Spleen (tissue), 7 donors: Measurements from ENCODE around the gene GRIN2C.
A peak's percentile ranks its signal among the peaks of the same experiment; 100 is the strongest.

Source experiments
- CTCF ChIP-seq, 11 experiments: fragments of 200-600 bp in 7 of 11; fragments of 450-650 bp in 4 of 11; sonication (generic) in 4 of 11; IDR thresholded peaks in 8 of 11; conservative IDR thresholded peaks in 3 of 11; 1 replicate in 7 of 11; 2 replicates in 4 of 11; pipeline versions ENCODE4 v1.4.0 to v1.8.0; 2016 to 2021; ENCODE audit warnings: antibody characterized with exemption in 11 of 11, inconsistent platforms in 4 of 11, mild to moderate bottlenecking in 1 of 11
- POLR2A ChIP-seq, 3 donors: fragments of 450-650 bp; IDR thresholded peaks; one replicate each; pipeline ENCODE4 v1.5.1; 2017; ENCODE audit warnings: antibody characterized with exemption in 3 of 3, mild to moderate bottlenecking in 1 of 3
- POLR2AphosphoS5 ChIP-seq, 3 donors: sonication (generic); formaldehyde crosslinking; IDR thresholded peaks; one replicate each; pipeline ENCODE4 v1.5.1; 2017; ENCODE audit warnings: antibody characterized with exemption in 3 of 3
- donor health status: DM: no; HTN: no; CAD: no; lungs with moderate emphysema.
- donor health status: DM: no; HTN: no; CAD: no.
- donor health status: DM: no; HTN: no; CAD: no.

DNA sequence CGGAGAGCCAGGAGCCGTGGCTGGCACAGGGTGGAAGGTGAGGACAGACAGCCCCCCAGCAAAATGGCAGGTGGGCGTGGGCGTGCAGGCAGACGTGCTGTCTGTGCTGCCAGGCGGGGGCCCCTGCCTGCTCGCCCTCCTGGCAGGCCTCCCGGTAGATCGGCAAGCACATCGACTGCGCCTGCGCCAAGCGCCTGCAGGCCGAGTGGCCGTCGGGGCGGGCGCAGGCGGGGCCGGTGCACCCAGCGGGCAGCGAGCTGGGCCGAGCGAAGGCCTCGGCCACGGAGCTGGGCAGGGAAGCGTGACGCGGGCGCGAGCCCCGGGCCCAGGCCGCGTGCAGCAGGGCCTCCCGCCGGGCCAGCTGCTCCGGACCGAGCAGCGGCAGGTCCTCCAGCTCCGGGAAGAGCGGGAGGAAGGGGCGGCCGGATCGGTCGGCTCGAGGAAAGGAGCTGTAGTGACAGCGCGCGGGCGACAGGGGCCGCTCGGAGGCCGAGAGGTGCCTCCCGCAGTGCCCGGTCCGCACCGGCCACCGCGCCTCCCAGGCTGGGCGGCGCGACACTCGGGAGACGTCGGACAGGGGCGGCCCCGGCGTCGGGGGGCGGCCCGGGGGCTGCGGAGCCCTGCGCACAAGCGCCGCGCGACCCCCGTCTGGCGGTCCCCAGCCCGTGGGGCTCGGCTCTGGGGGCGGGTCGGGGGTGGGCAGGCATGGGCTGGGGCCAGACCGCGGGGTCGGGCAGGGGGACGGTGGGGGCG is 16.9 kb downstream of the GRIN2C start:
- peak in 9 of 11 experiments; percentile 32 to 75 (median 62) for TF ChIP-seq CTCF (IDR thresholded peaks at IDR 0.05 in 8 of 11, conservative IDR thresholded peaks at IDR 0.05 in 3 of 11)
- peak in 2 of 3 donors; percentile 13 to 37 for TF ChIP-seq POLR2AphosphoS5 (IDR thresholded peaks at IDR 0.05)
- no peak for TF ChIP-seq POLR2A (IDR thresholded peaks at IDR 0.05)
